A673 (cell line): Measurements from ENCODE around the gene CSTPP1.

Experiments used
- EZH2 ChIP-seq: fragments of 200-600 bp; sonication (generic); IDR thresholded peaks from 2 replicates; pipeline ENCODE4 v1.6.1; 2017; ENCODE audit warnings: borderline replicate concordance, low read depth, mild to moderate bottlenecking, mixed read lengths, antibody characterized with exemption, low read length; ENCODE audit not compliant: poor library complexity, severe bottlenecking
- TF ChIP-seq, protein P1 (sequence below): fragments of 300-800, 200-600 bp; sonication (generic); conservative IDR thresholded peaks from 2 replicates; pipeline ENCODE4 v1.5.1; 2017; ENCODE audit warnings: low read depth, mild to moderate bottlenecking, antibody characterized with exemption, low read length, moderate library complexity, mixed read lengths

DNA sequence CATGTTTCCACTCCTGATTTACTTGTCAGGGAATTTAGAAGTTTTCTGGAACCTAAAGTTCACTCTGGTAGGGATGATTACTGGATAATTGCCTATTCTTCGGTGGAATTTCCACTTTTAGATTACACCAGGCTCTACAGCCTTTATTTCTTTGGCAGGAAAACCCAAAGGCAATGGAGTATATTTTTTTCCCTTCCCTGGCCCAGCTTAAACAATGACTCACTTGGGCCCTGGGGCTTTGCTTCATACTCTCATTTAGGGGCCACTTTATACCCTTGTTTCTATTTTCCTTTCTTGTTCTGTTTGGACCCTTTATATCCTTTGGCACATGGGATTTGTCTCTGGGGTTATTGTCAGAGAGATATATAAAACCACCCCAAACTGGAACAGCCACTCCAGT lies 114.7 kb downstream of the CSTPP1 start:
- TF ChIP-seq, protein P1, sequence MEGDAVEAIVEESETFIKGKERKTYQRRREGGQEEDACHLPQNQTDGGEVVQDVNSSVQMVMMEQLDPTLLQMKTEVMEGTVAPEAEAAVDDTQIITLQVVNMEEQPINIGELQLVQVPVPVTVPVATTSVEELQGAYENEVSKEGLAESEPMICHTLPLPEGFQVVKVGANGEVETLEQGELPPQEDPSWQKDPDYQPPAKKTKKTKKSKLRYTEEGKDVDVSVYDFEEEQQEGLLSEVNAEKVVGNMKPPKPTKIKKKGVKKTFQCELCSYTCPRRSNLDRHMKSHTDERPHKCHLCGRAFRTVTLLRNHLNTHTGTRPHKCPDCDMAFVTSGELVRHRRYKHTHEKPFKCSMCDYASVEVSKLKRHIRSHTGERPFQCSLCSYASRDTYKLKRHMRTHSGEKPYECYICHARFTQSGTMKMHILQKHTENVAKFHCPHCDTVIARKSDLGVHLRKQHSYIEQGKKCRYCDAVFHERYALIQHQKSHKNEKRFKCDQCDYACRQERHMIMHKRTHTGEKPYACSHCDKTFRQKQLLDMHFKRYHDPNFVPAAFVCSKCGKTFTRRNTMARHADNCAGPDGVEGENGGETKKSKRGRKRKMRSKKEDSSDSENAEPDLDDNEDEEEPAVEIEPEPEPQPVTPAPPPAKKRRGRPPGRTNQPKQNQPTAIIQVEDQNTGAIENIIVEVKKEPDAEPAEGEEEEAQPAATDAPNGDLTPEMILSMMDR = no peak
- TF ChIP-seq EZH2 = no peak
